ENCODE results near the gene IFT57. TPM values are rescaled to one million over a fixed set of nuclear protein-coding genes. Genes with fewer than 3 reads are reported as not detected.

IFT57 gene
- total RNA-seq, 4 donors from 2014 or later: 38.2 to 78.0 (median 57.4) TPM

- Histone ChIP-seq H3K4me3 (no peak overlapping the region), H3K27ac (no peak overlapping the region), H3K9me3 (no peaks in the 10 kb centered on the region), H3K27me3 (no peaks in the 10 kb centered on the region), H3K36me3 (no peaks in the 10 kb centered on the region), H3K4me1 (no peaks in the 10 kb centered on the region)
- no peak for TF ChIP-seq POLR2A (IDR thresholded peaks at IDR 0.05)
- no peak for TF ChIP-seq POLR2AphosphoS5 (IDR thresholded peaks at IDR 0.05)
- TF ChIP-seq, protein P1, sequence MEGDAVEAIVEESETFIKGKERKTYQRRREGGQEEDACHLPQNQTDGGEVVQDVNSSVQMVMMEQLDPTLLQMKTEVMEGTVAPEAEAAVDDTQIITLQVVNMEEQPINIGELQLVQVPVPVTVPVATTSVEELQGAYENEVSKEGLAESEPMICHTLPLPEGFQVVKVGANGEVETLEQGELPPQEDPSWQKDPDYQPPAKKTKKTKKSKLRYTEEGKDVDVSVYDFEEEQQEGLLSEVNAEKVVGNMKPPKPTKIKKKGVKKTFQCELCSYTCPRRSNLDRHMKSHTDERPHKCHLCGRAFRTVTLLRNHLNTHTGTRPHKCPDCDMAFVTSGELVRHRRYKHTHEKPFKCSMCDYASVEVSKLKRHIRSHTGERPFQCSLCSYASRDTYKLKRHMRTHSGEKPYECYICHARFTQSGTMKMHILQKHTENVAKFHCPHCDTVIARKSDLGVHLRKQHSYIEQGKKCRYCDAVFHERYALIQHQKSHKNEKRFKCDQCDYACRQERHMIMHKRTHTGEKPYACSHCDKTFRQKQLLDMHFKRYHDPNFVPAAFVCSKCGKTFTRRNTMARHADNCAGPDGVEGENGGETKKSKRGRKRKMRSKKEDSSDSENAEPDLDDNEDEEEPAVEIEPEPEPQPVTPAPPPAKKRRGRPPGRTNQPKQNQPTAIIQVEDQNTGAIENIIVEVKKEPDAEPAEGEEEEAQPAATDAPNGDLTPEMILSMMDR (IDR thresholded peaks at IDR 0.05): no peak
- in situ Hi-C loops (cut with MboI; ENCODE audit: low pct_ligation_motif_present in 1 of 4, low pct_unique_long_range_greater_than_20kb in 1 of 4, low sequenced_read_pairs in 3 of 4): no loop called here
- no peak for DNase-seq
- WGBS, 2 donors (ENCODE audit: low coverage in 1 of 2): 97 to 98% methylated on average over 4 to 14 of the region's 15 CpGs
- intact Hi-C loops (cut with DNase I; ENCODE audit: low total_unique reads): no loop called here
These were observed 108.2 kb downstream of the IFT57 start for GRCh38 chr3:108113975-108114374.

DNA sequence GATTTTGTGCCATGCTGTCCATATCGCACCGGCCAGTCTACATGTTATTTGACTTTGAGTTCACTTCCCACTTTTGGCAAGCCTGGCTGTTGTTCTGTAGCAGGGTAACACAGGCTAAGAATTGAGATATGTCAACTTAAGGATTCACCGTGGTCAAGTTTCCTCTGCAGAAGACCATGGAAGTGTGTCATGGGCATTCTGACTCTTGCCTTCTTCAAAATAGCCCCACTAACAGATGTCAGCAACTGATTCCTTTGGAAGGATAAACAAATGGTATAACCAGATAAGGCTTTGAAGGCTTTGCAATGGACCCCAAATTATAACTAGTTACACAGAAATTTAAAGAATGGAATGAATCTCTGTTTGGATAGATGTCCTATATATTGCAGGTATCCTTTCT, 111.3 kb downstream of the IFT57 start:
- H3K36me3 ChIP-seq: no peaks in the 10 kb centered on the region
- H3K4me1 ChIP-seq: no peaks in the 10 kb centered on the region
- no peak overlapping the region for H3K4me3 ChIP-seq
- no peak for TF ChIP-seq EP300 (IDR thresholded peaks at IDR 0.05; ENCODE audit: low read depth)
- TF ChIP-seq, protein P1 (IDR thresholded peaks at IDR 0.05): no peak
- no peak for TF ChIP-seq POLR2AphosphoS5 (IDR thresholded peaks at IDR 0.05)
- no peak for TF ChIP-seq POLR2A (IDR thresholded peaks at IDR 0.05)
- 64 to 88% methylated on average over 2 to 3 of the region's 3 CpGs for WGBS, 2 donors (ENCODE audit: low coverage in 1 of 2)
- intact Hi-C loops (cut with DNase I; ENCODE audit: low total_unique reads): no loop called here
- H3K27me3 ChIP-seq: no peaks in the 10 kb centered on the region
- no peak for DNase-seq
- no peaks in the 10 kb centered on the region for H3K9me3 ChIP-seq
- no peak overlapping the region for H3K27ac ChIP-seq
- in situ Hi-C loops (cut with MboI; ENCODE audit: low pct_ligation_motif_present in 1 of 4, low pct_unique_long_range_greater_than_20kb in 1 of 4, low sequenced_read_pairs in 3 of 4): no loop called here

Other genes with a start within 250 kb of the IFT57 start
- gene CD47, start 131.4 kb downstream of the IFT57 start, total RNA-seq: 100 to 1,000 TPM in 1 of 4 donors, 10 to 100 TPM in 3; 71.7 to 108 (median 93.4) TPM
- gene HHLA2, start 74.1 kb upstream of the IFT57 start, total RNA-seq: 100 to 1,000 TPM in 3 of 4 donors, 10 to 100 TPM in 1; 26.7 to 226 (median 204) TPM

Data from transverse colon (tissue), 4 donors.